Measurements from ENCODE around the gene GSE1. TPM values are rescaled to one million over a fixed set of nuclear protein-coding genes. Genes with fewer than 3 reads are reported as not detected.

Gene GSE1
- total RNA-seq, 1 experiment from 2014 or later = 90.2 TPM

GRCh38 chr16:85573696-85574641 is 39.2 kb upstream of the GSE1 start:
- H3K9ac ChIP-seq (ENCODE audit: low read length) = no peak overlapping the region
- H3K27me3 ChIP-seq (ENCODE audit: insufficient read depth, low read length) = no peaks in the 10 kb centered on the region
- no peaks in the 10 kb centered on the region for H3K9me3 ChIP-seq (ENCODE audit: control insufficient read depth in 1 of 2, insufficient read depth in 1 of 2, low read depth in 1 of 2, low read length in 2 of 2)
- RAD21 ChIA-PET (ENCODE audit: low non-redundant PET in 1 of 2, low total read pairs in 2 of 2, uncharacterized antibody in 2 of 2, unreplicated experiment in 2 of 2) = no interaction called here
- peaks cover 3% of the 10 kb centered on the region; the same call in 1 of the 2 replicates for H4K20me1 ChIP-seq (ENCODE audit: insufficient read depth)
- no peak overlapping the region for H3K4me2 ChIP-seq (ENCODE audit: low read length)
- POLR2A ChIA-PET = no interaction called here
- CTCF ChIA-PET = interaction anchor here (1.5 to 1.6 kb wide), 2 partner anchors 10 to 83 kb away, joined by 3 to 4 read pairs; no protein-coding TSS in a partner anchor
- H3K4me3 ChIP-seq (replicated peaks in 1 of 2; ENCODE audit: low read depth in 1 of 2, low read length in 2 of 2) = no peak overlapping the region
- DNase-seq (ENCODE audit: low read depth, low spot score) (no peak), ATAC-seq (no peak)
- no peaks in the 10 kb centered on the region for H3K9me2 ChIP-seq (ENCODE audit: insufficient read depth)
- no peak overlapping the region for H3K27ac ChIP-seq (ENCODE audit: low read depth, low read length)
- no peaks in the 10 kb centered on the region for H3K36me3 ChIP-seq (ENCODE audit: control insufficient read depth in 1 of 2, insufficient read depth in 2 of 2, low read length in 2 of 2)
- no peak overlapping the region for H2AFZ ChIP-seq (ENCODE audit: low read depth, low read length, poor library complexity, severe bottlenecking)
- intact Hi-C loops (cut with micrococcal nuclease) = no loop called here
- H3K4me1 ChIP-seq (ENCODE audit: control insufficient read depth in 1 of 2, insufficient read depth in 2 of 2, low read length in 2 of 2) = peaks cover 22 to 31% of the 10 kb centered on the region in 2 experiments
- BruUV-seq (replicated peaks) = no TSS peak
- H3K79me2 ChIP-seq (ENCODE audit: insufficient read depth, low read length) = no peaks in the 10 kb centered on the region
- TF ChIP-seq POLR2A (IDR thresholded peaks at IDR 0.05; ENCODE audit: borderline replicate concordance, extremely low read depth, insufficient read depth, insufficient read length) = no peak
- TF ChIP-seq CEBPB (IDR thresholded peaks at IDR 0.05; ENCODE audit: low read depth) = no peak
- no peak for TF ChIP-seq SP1 (IDR thresholded peaks at IDR 0.05; ENCODE audit: low read depth)
- TF ChIP-seq YY1 (IDR thresholded peaks at IDR 0.05; ENCODE audit: extremely low read depth, insufficient replicate concordance, low read depth, low read length) = no peak
- no peak for TF ChIP-seq REST (IDR thresholded peaks at IDR 0.05; ENCODE audit: low read depth)
- TF ChIP-seq RAD21 (IDR thresholded peaks at IDR 0.05; ENCODE audit: low read depth) = no peak
- no peak for TF ChIP-seq ELF1 (IDR thresholded peaks at IDR 0.05; ENCODE audit: borderline replicate concordance, low read depth)
- TF ChIP-seq ZFX (IDR thresholded peaks at IDR 0.05) = no peak
- TF ChIP-seq SIN3A (IDR thresholded peaks at IDR 0.05; ENCODE audit: low read depth) = no peak
- no peak for TF ChIP-seq JUND (IDR thresholded peaks at IDR 0.05)
- TF ChIP-seq TCF7L2 (IDR thresholded peaks at IDR 0.05; ENCODE audit: borderline replicate concordance, extremely low read depth, insufficient read depth, insufficient read length) = no peak
- no peak for TF ChIP-seq CTCF (IDR thresholded peaks at IDR 0.05 in 2 of 3, conservative IDR thresholded peaks at IDR 0.05 in 1 of 3; ENCODE audit: borderline replicate concordance in 1 of 3, insufficient read depth in 1 of 3, low read depth in 2 of 3, low read length in 2 of 3)
- TF ChIP-seq ZNF274 (IDR thresholded peaks at IDR 0.05; ENCODE audit: low read depth, low read length) = no peak
- TF ChIP-seq ATF3 (IDR thresholded peaks at IDR 0.05) = no peak
- no peak for TF ChIP-seq CBX3 (IDR thresholded peaks at IDR 0.05; ENCODE audit: low read depth)
- no peak for TF ChIP-seq FOSL1 (IDR thresholded peaks at IDR 0.05; ENCODE audit: low read depth)
- no peak for TF ChIP-seq SRF (IDR thresholded peaks at IDR 0.05; ENCODE audit: low read depth)
- no peak for TF ChIP-seq ZBTB33 (IDR thresholded peaks at IDR 0.05; ENCODE audit: extremely low read depth, insufficient replicate concordance, low read length)
- TF ChIP-seq POLR2AphosphoS5 (IDR thresholded peaks at IDR 0.05; ENCODE audit: low read depth, low read length) = no peak
